ENCODE results near the gene FOXF1. TPM values are rescaled to one million over a fixed set of nuclear protein-coding genes. Genes with fewer than 3 reads are reported as not detected.

Gene FOXF1
- not detected in 2 replicates for total RNA-seq

DNA sequence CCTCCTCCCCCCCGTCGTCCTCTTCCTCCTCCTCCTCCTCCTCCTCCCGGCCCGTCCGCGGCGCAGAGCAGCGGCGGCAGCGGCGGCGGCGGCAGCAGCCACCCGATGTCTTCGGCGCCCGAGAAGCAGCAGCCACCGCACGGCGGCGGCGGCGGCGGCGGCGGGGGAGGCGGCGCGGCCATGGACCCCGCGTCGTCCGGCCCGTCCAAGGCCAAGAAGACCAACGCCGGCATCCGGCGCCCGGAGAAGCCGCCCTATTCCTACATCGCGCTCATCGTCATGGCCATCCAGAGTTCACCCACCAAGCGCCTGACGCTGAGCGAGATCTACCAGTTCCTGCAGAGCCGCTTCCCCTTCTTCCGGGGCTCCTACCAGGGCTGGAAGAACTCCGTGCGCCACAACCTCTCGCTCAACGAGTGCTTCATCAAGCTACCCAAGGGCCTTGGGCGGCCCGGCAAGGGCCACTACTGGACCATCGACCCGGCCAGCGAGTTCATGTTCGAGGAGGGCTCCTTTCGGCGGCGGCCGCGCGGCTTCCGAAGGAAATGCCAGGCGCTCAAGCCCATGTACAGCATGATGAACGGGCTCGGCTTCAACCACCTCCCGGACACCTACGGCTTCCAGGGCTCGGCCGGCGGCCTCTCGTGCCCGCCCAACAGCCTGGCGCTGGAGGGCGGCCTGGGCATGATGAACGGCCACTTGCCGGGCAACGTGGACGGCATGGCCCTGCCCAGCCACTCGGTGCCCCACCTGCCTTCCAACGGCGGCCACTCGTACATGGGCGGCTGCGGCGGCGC, at the start of gene FOXF1:
FOXF1 (plus strand) TSS at position 63 of the 797 bp plus-strand sequence; CDS start at position 106, 43 bp downstream.

DNA sequence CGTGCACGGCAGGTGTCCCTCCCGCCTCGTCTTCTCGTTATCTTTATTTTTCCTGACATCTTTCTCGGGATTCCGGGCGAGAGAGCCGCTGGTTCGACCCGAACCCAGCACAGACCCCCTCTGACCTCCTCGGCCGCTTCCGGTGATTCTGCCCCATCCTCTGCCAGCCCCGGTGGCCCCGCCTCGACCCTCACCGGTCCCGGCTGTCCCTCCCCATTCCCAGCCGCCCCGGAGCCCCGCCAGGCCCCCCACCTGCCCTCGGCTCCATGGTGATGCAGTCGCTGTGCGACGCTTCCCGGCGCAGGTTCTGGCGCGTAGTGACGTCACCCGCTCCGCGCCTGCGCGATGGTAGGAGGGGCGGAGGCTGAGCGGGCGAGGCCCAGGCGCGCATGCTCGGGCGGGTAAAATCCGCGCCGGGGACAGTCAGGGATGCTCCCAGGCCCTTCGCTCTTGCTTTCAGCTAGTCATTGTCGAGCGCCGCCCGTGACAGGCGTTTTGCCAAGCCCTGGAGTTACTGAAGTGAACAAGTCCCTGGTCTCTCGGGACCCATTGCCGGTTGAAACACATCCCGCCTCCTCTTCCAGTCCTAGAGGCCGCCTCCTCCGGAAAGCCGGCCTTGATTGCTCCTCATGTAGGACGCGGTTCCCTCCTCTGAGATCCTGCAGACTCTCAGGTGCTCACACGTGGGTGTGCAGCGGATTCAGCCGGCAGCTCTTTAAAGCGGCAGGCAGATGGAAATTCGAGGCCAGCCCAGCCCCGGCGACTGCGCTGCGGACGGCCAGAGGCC, 44.8 kb downstream of the FOXF1 start, which contains the start of gene MTHFSD:
MTHFSD (minus strand) TSS at position 319 of the 787 bp plus-strand sequence; CDS start at position 268, 51 bp downstream.

Other genes starting within 250 kb of the FOXF1 start
- gene MTHFSD, start 44.7 kb downstream of the FOXF1 start, total RNA-seq: 13.0 and 20.2 TPM in 2 replicates
- under 0.01 and 0.78 TPM in 2 replicates for gene FOXC2, start 56.3 kb downstream of the FOXF1 start, total RNA-seq
- 0.64 and 0.68 TPM in 2 replicates for gene FOXL1, start 68.0 kb downstream of the FOXF1 start, total RNA-seq